CD4-positive, alpha-beta T cell treated with Interleukin-15 for 4 hours (primary cell): ENCODE data around the gene KLF9.

Experiments
- DNase-seq: peaks from one replicate; pipeline ENCODE4 v3.0.0-alpha.2; 2020; ENCODE audit warnings: low spot score

Gene KLF9

DNA sequence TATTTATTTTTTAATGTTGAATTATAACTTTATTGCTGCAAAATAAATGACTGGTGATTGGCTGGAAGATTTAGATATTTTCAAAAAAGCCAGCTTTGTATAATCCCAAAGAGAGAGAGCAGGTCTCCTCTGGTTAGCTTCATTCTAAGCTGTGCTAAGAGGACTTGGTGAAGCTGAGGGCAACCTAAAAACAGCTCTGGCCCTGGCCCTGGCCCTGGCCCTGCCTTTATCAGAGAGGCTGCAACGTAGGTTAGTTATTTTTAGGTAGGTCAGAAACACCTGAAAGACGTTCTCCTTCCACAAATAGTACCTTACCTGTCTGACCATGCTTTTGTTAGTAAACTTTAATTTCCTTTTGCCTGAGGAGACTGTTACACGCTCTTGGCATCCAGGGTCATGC, 58.7 kb downstream of the KLF9 start:
- no peak for DNase-seq

DNA sequence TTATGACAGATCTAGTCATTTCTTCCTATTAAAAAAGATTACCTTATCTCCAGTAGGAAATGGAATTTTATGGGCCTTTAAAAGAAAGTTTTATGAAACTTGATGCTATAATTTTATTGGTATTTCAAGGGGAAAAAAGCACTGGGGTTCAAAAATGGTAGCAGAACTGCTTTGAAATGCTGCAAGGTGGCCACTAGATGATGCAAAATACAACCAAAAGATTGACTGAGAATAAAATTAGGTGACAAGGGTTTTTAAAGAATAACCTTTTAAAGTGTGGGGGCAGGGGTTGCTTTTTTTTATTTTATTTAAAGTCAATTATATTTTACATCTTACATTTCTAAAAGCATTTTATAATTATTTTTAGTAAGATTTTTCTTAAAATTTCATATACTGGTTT, 61.7 kb downstream of the KLF9 start:
- peak; percentile 34 for DNase-seq

DNA sequence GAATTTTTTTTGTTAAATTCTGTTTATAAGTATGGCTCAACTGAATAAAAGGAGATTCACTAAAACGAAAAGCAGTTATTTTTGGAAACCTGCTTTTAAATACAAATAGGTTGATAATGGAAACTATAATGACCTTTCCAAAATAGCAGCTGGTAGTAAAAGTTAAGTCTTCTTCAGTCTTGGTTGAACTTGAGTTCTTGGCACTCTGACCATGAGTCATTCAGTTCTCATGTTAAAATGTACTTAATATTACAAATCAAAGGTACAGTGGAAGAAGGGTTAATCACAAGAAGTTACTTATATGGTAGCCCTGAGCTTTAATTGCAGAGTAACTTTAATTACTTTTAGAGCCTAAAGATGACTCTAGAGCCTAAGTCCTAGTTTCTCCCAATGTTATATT, 62.1 kb downstream of the KLF9 start:
- no peak for DNase-seq

DNA sequence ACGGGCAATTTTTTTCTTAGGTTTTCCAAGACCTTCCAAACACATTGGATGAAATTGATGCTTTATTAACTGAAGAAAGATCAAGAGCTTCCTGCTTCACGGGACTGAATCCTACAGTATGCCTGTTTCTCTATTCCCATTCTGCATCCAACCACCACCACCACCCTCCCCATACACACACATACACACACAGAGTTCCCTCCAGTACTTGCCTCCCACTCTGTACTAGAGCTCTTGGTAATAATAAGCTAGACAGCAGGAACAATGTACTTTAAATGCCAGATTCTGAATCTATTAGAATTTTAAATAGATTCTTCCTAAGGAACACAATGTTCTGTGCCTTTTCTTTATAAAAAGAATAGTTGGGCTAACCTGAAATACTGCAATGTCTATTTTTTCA, 67.4 kb downstream of the KLF9 start:
- no peak for DNase-seq

DNA sequence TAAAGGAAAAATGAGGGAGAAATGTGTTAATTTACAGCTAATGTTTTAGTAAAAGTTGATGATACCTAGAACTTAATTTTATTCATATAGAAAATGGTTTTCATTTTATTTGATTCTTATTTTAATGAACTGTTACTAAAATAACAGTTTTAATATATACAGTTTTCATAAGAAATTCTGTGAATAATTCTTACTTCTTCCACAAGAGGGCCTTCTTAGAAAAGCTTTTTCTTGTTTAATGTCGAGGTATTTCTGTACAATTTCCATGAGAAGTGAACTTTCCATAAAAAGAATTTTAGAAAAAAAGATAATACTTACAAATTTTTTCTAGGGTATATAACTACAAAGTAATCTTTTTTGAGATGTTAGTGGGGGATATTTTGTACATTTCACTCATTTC, 73.9 kb downstream of the KLF9 start:
- peak; percentile 23 for DNase-seq
